GM20000 (cell line): ENCODE results near the gene ACAA2.

Experiments used
- DNase-seq: peaks from one replicate; pipeline ENCODE4 v3.0.0; 2012; ENCODE audit warnings: low spot score
- TF ChIP-seq, protein P1 (sequence below): IDR thresholded peaks from 2 replicates; pipeline ENCODE4 v1.5.1; 2012; ENCODE audit warnings: mild to moderate bottlenecking, control low read depth; ENCODE audit errors: extremely low read depth, missing control alignments

The ACAA2 gene

DNA sequence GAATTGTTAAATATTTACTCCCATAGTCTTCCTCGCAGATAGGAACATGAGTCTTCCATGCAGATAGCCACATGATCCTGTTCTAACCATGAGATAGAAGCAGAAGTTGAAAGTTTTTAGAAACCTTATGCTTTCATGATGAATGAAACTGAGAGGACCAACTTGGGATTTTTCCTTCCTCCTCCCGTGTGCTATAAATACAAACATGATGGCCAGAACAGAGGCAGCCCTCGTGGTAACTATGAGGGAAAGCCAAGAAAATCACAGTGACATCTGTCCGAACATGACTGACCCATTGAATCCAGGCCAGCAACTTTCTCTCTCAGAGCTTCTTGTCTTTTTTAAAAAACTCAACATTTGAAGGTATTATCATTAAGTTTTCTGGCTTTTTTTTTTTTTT lies 78.5 kb downstream of the ACAA2 start:
- TF ChIP-seq, protein P1, sequence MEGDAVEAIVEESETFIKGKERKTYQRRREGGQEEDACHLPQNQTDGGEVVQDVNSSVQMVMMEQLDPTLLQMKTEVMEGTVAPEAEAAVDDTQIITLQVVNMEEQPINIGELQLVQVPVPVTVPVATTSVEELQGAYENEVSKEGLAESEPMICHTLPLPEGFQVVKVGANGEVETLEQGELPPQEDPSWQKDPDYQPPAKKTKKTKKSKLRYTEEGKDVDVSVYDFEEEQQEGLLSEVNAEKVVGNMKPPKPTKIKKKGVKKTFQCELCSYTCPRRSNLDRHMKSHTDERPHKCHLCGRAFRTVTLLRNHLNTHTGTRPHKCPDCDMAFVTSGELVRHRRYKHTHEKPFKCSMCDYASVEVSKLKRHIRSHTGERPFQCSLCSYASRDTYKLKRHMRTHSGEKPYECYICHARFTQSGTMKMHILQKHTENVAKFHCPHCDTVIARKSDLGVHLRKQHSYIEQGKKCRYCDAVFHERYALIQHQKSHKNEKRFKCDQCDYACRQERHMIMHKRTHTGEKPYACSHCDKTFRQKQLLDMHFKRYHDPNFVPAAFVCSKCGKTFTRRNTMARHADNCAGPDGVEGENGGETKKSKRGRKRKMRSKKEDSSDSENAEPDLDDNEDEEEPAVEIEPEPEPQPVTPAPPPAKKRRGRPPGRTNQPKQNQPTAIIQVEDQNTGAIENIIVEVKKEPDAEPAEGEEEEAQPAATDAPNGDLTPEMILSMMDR, result no peak
- DNase-seq, result no peak

DNA sequence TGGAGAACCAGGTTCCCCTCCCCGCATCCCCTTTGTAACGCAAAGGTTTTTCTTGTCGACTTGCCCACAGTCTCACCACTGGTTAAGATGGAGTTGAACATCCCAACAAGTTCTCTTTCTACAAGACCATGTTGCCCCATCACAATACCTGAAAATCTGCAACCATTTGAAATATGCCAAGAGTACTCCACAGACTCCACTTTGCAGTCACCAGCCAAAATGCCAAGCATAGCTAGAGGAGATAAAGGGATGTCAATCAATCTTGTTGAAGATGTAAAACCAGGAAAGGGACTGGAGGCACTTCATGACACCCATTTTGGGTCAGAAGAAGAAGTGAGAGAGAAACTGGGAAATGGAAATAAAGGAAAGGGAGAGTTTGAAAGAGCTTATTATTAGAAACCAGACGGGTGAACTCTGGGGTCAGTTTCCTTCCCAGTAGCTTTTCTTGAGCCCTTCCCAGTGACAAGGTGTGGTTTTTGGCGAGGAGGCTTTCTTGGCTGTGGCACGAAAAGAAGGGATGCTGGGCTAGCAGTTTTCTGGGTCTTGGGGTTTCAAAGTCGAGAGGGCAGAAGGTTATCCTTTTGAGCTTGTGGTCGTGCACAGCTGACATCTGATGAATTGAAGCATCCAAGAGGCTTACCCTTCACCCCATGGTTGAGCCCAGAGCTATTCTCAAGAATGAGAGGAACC lies 79.3 kb downstream of the ACAA2 start:
- DNase-seq, result no peak
- TF ChIP-seq, protein P1, result no peak

DNA sequence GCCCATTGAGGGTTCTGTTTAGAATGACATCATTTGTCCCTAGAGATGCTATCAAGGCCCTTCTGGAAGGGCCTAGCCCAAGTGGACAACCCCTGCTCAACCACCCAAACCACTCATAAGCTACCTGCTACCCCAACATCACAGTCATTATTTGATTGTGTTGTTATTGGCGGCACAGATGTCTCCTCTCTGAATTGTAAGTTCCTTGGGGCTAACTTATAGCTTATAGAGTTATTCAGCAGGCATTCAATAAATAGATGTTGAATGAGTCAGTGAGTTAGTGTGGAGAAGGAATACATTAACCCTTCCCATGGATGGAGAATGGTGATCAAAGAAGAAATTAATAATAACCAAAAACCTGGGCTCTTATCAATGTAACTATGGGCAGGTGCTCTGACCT lies 80.0 kb downstream of the ACAA2 start:
- TF ChIP-seq, protein P1, result no peak
- DNase-seq, result no peak
